GM21825 (cell line): ENCODE results near the gene ACTR1A.
"Not testable (repeated sequence)": the region's sequence is repeated elsewhere in the genome, so short reads cannot be mapped to it uniquely, and the experiment has no call there.

Source experiments
- ATAC-seq: cut with Tn5 transposase; IDR thresholded peaks from one replicate; pipeline ENCODE4 v1.9.1; 2021; ENCODE audit warnings: mild to moderate bottlenecking, moderate library complexity; ENCODE audit not compliant: unreplicated experiment

ACTR1A gene

GRCh38 chr10:102515724-102516123, 13.2 kb upstream of the ACTR1A start:
- ATAC-seq: no peak

GRCh38 chr10:102514487-102515311, 12.2 kb upstream of the ACTR1A start:
- ATAC-seq: no peak

GRCh38 chr10:102511583-102512274, 9.2 kb upstream of the ACTR1A start:
- peak; percentile 81 for ATAC-seq

- no peak for ATAC-seq
These were observed 6.9 kb upstream of the ACTR1A start for GRCh38 chr10:102509387-102509786.

GRCh38 chr10:102508506-102508905, 6.0 kb upstream of the ACTR1A start:
- no peak for ATAC-seq

GRCh38 chr10:102507521-102507920, 5.0 kb upstream of the ACTR1A start:
- ATAC-seq: no peak

- ATAC-seq: no peak
These were observed 3.1 kb upstream of the ACTR1A start for GRCh38 chr10:102505462-102506115.

- no peak for ATAC-seq
These were observed 2.4 kb upstream of the ACTR1A start for GRCh38 chr10:102504976-102505300.

- no peak for ATAC-seq
These were observed 1.9 kb upstream of the ACTR1A start for GRCh38 chr10:102504179-102504975.

- peak; percentile 54 for ATAC-seq
These were observed 1.0 kb upstream of the ACTR1A start, which contains the start of gene SUFU for GRCh38 chr10:102503264-102504178. SUFU (plus strand) TSS chr10:102503972; CDS start chr10:102504153, 181 bp downstream.

GRCh38 chr10:102502029-102502336, 529 bp downstream of the ACTR1A start:
- peak; percentile 73 for ATAC-seq

GRCh38 chr10:102501201-102502028, 1.1 kb downstream of the ACTR1A start:
- ATAC-seq: no peak

- ATAC-seq: not testable (repeated sequence)
These were observed 1.8 kb downstream of the ACTR1A start for GRCh38 chr10:102500686-102501085.

- ATAC-seq: no peak
These were observed 3.2 kb downstream of the ACTR1A start for GRCh38 chr10:102499356-102499755.

GRCh38 chr10:102497545-102497944, 5.0 kb downstream of the ACTR1A start:
- ATAC-seq: no peak

- no peak for ATAC-seq
These were observed 8.7 kb downstream of the ACTR1A start for GRCh38 chr10:102493771-102494170.

- no peak for ATAC-seq
These were observed 9.5 kb downstream of the ACTR1A start for GRCh38 chr10:102492983-102493382.

GRCh38 chr10:102492344-102492939, 10.1 kb downstream of the ACTR1A start:
- ATAC-seq: no peak

GRCh38 chr10:102491136-102491535, 11.4 kb downstream of the ACTR1A start:
- no peak for ATAC-seq
